Activated CD8-positive, alpha-beta memory T cell treated with anti-CD3 and anti-CD28 coated beads, Interleukin-2, amount 50 U/mL, for 4 hours (primary cell): ENCODE results near the gene OR10S1.
"Not testable (repeated sequence)": the region's sequence is repeated elsewhere in the genome, so short reads cannot be mapped to it uniquely, and the experiment has no call there.

Experiments used
- DNase-seq: peaks from one replicate; pipeline ENCODE4 v3.0.0-alpha.2; 2020

The OR10S1 gene

GRCh38 chr11:123977731-123978347 lies at the start of gene OR10S1:
Gene OR10S1 (minus strand): TSS chr11:123977781. CDS start chr11:123977664, 117 bp downstream.
- DNase-seq = no peak

GRCh38 chr11:124026498-124026897 lies 48.9 kb upstream of the OR10S1 start, which contains the start of gene OR10G8:
Gene OR10G8 (plus strand): TSS chr11:124026798. CDS start chr11:124029623, 2,825 bp downstream.
- no peak for DNase-seq

- DNase-seq = not testable (repeated sequence)
Measured at GRCh38 chr11:124015837-124016236, 38.3 kb upstream of the OR10S1 start.

- no peak for DNase-seq
Measured at GRCh38 chr11:124012697-124013096, 35.1 kb upstream of the OR10S1 start, which contains the start of gene OR10G4. Gene OR10G4 (plus strand): TSS chr11:124012997. CDS start chr11:124015575, 2,578 bp downstream.

- DNase-seq = no peak
Measured at GRCh38 chr11:123995119-123995518, 17.5 kb upstream of the OR10S1 start, which contains the start of gene OR10G6. Gene OR10G6 (minus strand): TSS chr11:123995161. CDS start chr11:123995161, 0 bp downstream.

- no peak for DNase-seq
Measured at GRCh38 chr11:123979311-123979710, 1.7 kb upstream of the OR10S1 start.

- DNase-seq = no peak
Measured at GRCh38 chr11:123976770-123977560, 616 bp downstream of the OR10S1 start.

- no peak for DNase-seq
Measured at GRCh38 chr11:123973816-123974215, 3.8 kb downstream of the OR10S1 start.

- DNase-seq = no peak
Measured at GRCh38 chr11:123956752-123957151, 20.8 kb downstream of the OR10S1 start.

- DNase-seq = no peak
Measured at GRCh38 chr11:123945132-123945531, 32.4 kb downstream of the OR10S1 start.

- DNase-seq = no peak
Measured at GRCh38 chr11:123943738-123944137, 33.8 kb downstream of the OR10S1 start, which contains the start of gene OR6T1. Gene OR6T1 (minus strand): TSS chr11:123943838. CDS start chr11:123943838, 0 bp downstream.

- no peak for DNase-seq
Measured at GRCh38 chr11:123942413-123942812, 35.2 kb downstream of the OR10S1 start.

GRCh38 chr11:123939317-123939716 lies 38.3 kb downstream of the OR10S1 start, which contains the start of gene OR4D5:
Gene OR4D5 (plus strand): TSS chr11:123939617. CDS start chr11:123939617, 0 bp downstream.
- no peak for DNase-seq
